ENCODE measurements around the gene KLHL21. TPM values are rescaled to one million over a fixed set of nuclear protein-coding genes. Genes with fewer than 3 reads are reported as not detected.

KLHL21 gene

DNA sequence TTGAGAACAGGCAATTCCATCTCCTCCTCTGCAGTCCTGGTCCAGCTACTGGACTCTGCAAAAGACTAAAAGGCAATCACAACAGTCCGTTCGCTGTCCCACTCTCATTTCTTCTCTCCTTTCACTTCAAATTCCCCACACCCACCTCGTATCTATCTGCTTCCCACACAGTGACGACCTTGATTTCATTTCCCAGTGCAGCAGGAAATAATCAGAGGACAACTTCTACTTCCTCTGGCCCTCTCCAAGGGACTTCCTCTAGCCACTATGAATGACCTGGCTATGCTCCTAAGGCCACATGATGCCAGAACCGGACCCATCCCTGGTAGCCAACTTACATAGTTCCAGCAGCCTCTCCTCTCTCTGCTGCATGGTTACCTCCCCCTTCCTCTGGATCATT, 56.3 kb downstream of the KLHL21 start:
- no peaks in the 10 kb centered on the region for H3K4me1 ChIP-seq (ENCODE audit: control insufficient read depth, low read depth, low read length)
- peaks cover 5% of the 10 kb centered on the region for H3K79me1 ChIP-seq (ENCODE audit: low read length)
- H3K4ac ChIP-seq (ENCODE audit: low read depth, low read length): no peak overlapping the region
- no peak overlapping the region for H3K9ac ChIP-seq (ENCODE audit: low read length)
- no peak overlapping the region for H3K27ac ChIP-seq (ENCODE audit: low read depth, low read length)
- no peak overlapping the region for H2BK15ac ChIP-seq (replicated peaks; ENCODE audit: low read depth)
- H4K5ac ChIP-seq (ENCODE audit: low read length): no peak overlapping the region
- H3K56ac ChIP-seq (ENCODE audit: low read length): no peak overlapping the region
- no peak overlapping the region for H4K8ac ChIP-seq (ENCODE audit: low read depth, low read length)
- H2AK5ac ChIP-seq (ENCODE audit: low read length): no peak overlapping the region
- H3K79me2 ChIP-seq (ENCODE audit: control insufficient read depth, insufficient read depth, low read length): peaks cover 1% of the 10 kb centered on the region
- H3K27me3 ChIP-seq (ENCODE audit: insufficient read depth, low read length, poor library complexity): no peaks in the 10 kb centered on the region
- H2BK5ac ChIP-seq (ENCODE audit: low read length): no peak overlapping the region
- peaks cover 23% of the 10 kb centered on the region for H3K36me3 ChIP-seq (ENCODE audit: control insufficient read depth, insufficient read depth, low read length)
- H2BK120ac ChIP-seq (ENCODE audit: low read depth, low read length): no peak overlapping the region
- 100% methylated on average over 3 of the region's 5 CpGs for WGBS (ENCODE audit: extremely low coverage, insufficient coverage, low lambda C conversion rate)
- H3K4me2 ChIP-seq (ENCODE audit: low read length): no peak overlapping the region
- H3K4me3 ChIP-seq (ENCODE audit: low read length): no peak overlapping the region
- H3K18ac ChIP-seq (ENCODE audit: low read length): no peak overlapping the region
- DNase-seq: no peak
- H3K23ac ChIP-seq (ENCODE audit: low read length): no peak overlapping the region

DNA sequence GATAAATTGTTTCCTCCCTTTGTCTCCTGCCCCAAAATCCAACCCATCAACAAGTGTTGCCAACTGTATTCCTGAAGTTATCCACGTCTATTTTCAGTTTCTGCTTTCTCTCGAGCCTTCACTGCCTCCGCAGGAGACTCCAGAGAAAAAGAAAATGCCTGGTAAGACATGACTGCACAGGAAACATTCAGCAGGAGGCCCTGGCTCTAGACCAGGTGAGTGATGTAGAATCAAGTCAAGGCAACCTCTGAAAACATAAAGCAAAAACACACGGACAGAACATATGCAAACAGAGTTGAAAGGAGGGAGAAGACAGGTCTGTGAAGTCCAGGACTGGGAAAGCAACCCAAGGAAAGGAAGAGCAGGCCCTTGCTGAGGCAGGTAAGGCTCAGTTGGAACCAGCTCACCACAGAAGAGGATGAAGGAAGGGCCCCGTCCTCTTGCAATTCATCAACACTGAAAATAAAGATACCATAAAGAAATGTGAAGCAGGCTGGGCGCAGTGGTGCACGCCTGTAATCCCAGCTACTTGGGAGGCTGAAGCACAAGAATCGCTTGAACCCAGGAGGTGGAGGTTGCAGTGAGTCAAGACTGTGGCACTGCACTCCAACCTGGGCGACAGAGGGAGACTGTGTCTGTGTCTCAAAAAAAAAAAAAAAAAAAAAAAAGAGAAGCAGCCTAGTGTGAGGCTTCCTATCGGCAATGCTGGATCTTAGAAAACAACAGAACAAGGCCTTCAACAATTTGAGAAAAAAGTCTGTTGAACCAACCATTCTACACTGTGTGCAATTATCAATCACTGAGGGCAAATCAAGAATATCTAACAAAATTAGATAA, 57.2 kb downstream of the KLHL21 start:
- Histone ChIP-seq H4K8ac (ENCODE audit: low read depth, low read length) (no peak overlapping the region), H2AK5ac (ENCODE audit: low read length) (no peak overlapping the region), H3K4ac (ENCODE audit: low read depth, low read length) (no peak overlapping the region), H4K5ac (ENCODE audit: low read length) (no peak overlapping the region), H3K36me3 (ENCODE audit: control insufficient read depth, insufficient read depth, low read length) (peaks cover 20% of the 10 kb centered on the region), H2BK15ac (replicated peaks; ENCODE audit: low read depth) (no peak overlapping the region), H3K4me2 (ENCODE audit: low read length) (no peak overlapping the region), H3K27ac (ENCODE audit: low read depth, low read length) (no peak overlapping the region), H3K79me1 (ENCODE audit: low read length) (peaks cover 2% of the 10 kb centered on the region), H3K4me3 (ENCODE audit: low read length) (no peak overlapping the region), H2BK5ac (ENCODE audit: low read length) (no peak overlapping the region), H2BK120ac (ENCODE audit: low read depth, low read length) (no peak overlapping the region), H3K79me2 (ENCODE audit: control insufficient read depth, insufficient read depth, low read length) (peaks cover 1% of the 10 kb centered on the region), H3K9ac (ENCODE audit: low read length) (no peak overlapping the region), H3K4me1 (ENCODE audit: control insufficient read depth, low read depth, low read length) (no peaks in the 10 kb centered on the region), H3K23ac (ENCODE audit: low read length) (no peak overlapping the region), H3K27me3 (ENCODE audit: insufficient read depth, low read length, poor library complexity) (no peaks in the 10 kb centered on the region), H3K56ac (ENCODE audit: low read length) (no peak overlapping the region), H3K18ac (ENCODE audit: low read length) (no peak overlapping the region)
- no peak for DNase-seq
- WGBS (ENCODE audit: extremely low coverage, insufficient coverage, low lambda C conversion rate): no CpG with 5 or more reads among the region's 10 CpGs

GRCh38 chr1:6544831-6545230, 57.8 kb downstream of the KLHL21 start:
- no peak overlapping the region for H3K18ac ChIP-seq (ENCODE audit: low read length)
- no peak overlapping the region for H3K9ac ChIP-seq (ENCODE audit: low read length)
- no peak overlapping the region for H3K27ac ChIP-seq (ENCODE audit: low read depth, low read length)
- no peak overlapping the region for H4K8ac ChIP-seq (ENCODE audit: low read depth, low read length)
- peaks cover 20% of the 10 kb centered on the region for H3K36me3 ChIP-seq (ENCODE audit: control insufficient read depth, insufficient read depth, low read length)
- no peak overlapping the region for H3K4me3 ChIP-seq (ENCODE audit: low read length)
- no peak overlapping the region for H2AK5ac ChIP-seq (ENCODE audit: low read length)
- no peak overlapping the region for H2BK5ac ChIP-seq (ENCODE audit: low read length)
- no CpG with 5 or more reads among the region's 3 CpGs for WGBS (ENCODE audit: extremely low coverage, insufficient coverage, low lambda C conversion rate)
- H4K5ac ChIP-seq (ENCODE audit: low read length): no peak overlapping the region
- no peak overlapping the region for H3K4ac ChIP-seq (ENCODE audit: low read depth, low read length)
- no peak overlapping the region for H2BK120ac ChIP-seq (ENCODE audit: low read depth, low read length)
- no peak for DNase-seq
- H3K79me1 ChIP-seq (ENCODE audit: low read length): peaks cover 2% of the 10 kb centered on the region
- no peak overlapping the region for H2BK15ac ChIP-seq (replicated peaks; ENCODE audit: low read depth)
- H3K27me3 ChIP-seq (ENCODE audit: insufficient read depth, low read length, poor library complexity): no peaks in the 10 kb centered on the region
- peaks cover 1% of the 10 kb centered on the region for H3K79me2 ChIP-seq (ENCODE audit: control insufficient read depth, insufficient read depth, low read length)
- no peaks in the 10 kb centered on the region for H3K4me1 ChIP-seq (ENCODE audit: control insufficient read depth, low read depth, low read length)
- H3K4me2 ChIP-seq (ENCODE audit: low read length): no peak overlapping the region
- no peak overlapping the region for H3K23ac ChIP-seq (ENCODE audit: low read length)
- H3K56ac ChIP-seq (ENCODE audit: low read length): no peak overlapping the region

Small RNA genes lying within 50 kb of the gene (small RNA-seq; reads per million reads assigned to genes)
- gene RNU6-731P (ENCODE audit: insufficient read depth): not detected
